Activated CD8-positive, alpha-beta memory T cell treated with anti-CD3 and anti-CD28 coated beads, Interleukin-2, amount 50 U/mL, for 1 hour (primary cell): ENCODE data around the gene SIK1.

ENCODE experiments used
- DNase-seq: peaks from one replicate; pipeline ENCODE4 v3.0.0-alpha.2; 2020; ENCODE audit errors: extremely low read depth

The SIK1 gene

GRCh38 chr21:43367296-43367695, 59.6 kb downstream of the SIK1 start:
- DNase-seq: no peak

- no peak for DNase-seq
These were observed 60.3 kb downstream of the SIK1 start for GRCh38 chr21:43366656-43367055.

- no peak for DNase-seq
These were observed 61.1 kb downstream of the SIK1 start for GRCh38 chr21:43365611-43366426.

- no peak for DNase-seq
These were observed 62.0 kb downstream of the SIK1 start for GRCh38 chr21:43364851-43365424.
